SIG-M5 treated with dmso at 0.1 percent for 504 hours (cell line): ENCODE measurements around the gene FER.

Experiments used
- DNase-seq: peaks from one replicate; lab custom pipeline; 2025; ENCODE audit not compliant: unreplicated experiment; lab: John Stamatoyannopoulos, UW

The FER gene

GRCh38 chr5:109225716-109226625 is 478.3 kb downstream of the FER start:
- no peak for DNase-seq

- DNase-seq, result no peak
These were observed 482.7 kb downstream of the FER start for GRCh38 chr5:109230369-109230768.

GRCh38 chr5:109231331-109231730 is 483.6 kb downstream of the FER start:
- DNase-seq, result no peak

- no peak for DNase-seq
These were observed 486.7 kb downstream of the FER start for GRCh38 chr5:109234381-109234780.

GRCh38 chr5:109239456-109239855 is 491.8 kb downstream of the FER start:
- DNase-seq, result no peak

GRCh38 chr5:109242518-109242917 is 494.8 kb downstream of the FER start:
- no peak for DNase-seq

- DNase-seq, result no peak
These were observed 498.7 kb downstream of the FER start for GRCh38 chr5:109246395-109246794.
